ENCODE measurements around the gene TEAD3. TPM values are rescaled to one million over a fixed set of nuclear protein-coding genes. Genes with fewer than 3 reads are reported as not detected.

TEAD3 gene
- total RNA-seq, 1 donor from 2014 or later = 43.4 TPM

GRCh38 chr6:35483062-35483461, 13.8 kb downstream of the TEAD3 start:
- no peak for DNase-seq (ENCODE audit: low spot score, unreplicated experiment)
- H3K4me3 Mint-ChIP-seq (ENCODE audit: low read depth) = no peak overlapping the region
- peaks cover 22% of the 10 kb centered on the region for H3K4me1 Mint-ChIP-seq (ENCODE audit: low read depth)
- peak overlapping the region; percentile 74 for H3K27ac Mint-ChIP-seq
- TF ChIP-seq CTCF (IDR thresholded peaks at IDR 0.05; ENCODE audit: unreplicated experiment) = no peak
- H3K27me3 Mint-ChIP-seq = no peaks in the 10 kb centered on the region
- H3K36me3 Mint-ChIP-seq (ENCODE audit: insufficient read depth) = peaks cover 12% of the 10 kb centered on the region
- H3K9me3 Mint-ChIP-seq (ENCODE audit: low read depth) = no peaks in the 10 kb centered on the region

GRCh38 chr6:35481226-35481625, 15.7 kb downstream of the TEAD3 start:
- H3K27me3 Mint-ChIP-seq = no peaks in the 10 kb centered on the region
- peaks cover 13% of the 10 kb centered on the region for H3K4me1 Mint-ChIP-seq (ENCODE audit: low read depth)
- H3K9me3 Mint-ChIP-seq (ENCODE audit: low read depth) = no peaks in the 10 kb centered on the region
- DNase-seq (ENCODE audit: low spot score, unreplicated experiment) = no peak
- peaks cover 15% of the 10 kb centered on the region for H3K36me3 Mint-ChIP-seq (ENCODE audit: insufficient read depth)
- no peak for TF ChIP-seq CTCF (IDR thresholded peaks at IDR 0.05; ENCODE audit: unreplicated experiment)
- H3K4me3 Mint-ChIP-seq (ENCODE audit: low read depth) = no peak overlapping the region
- H3K27ac Mint-ChIP-seq = peak overlapping the region; percentile 40

GRCh38 chr6:35480176-35480575, 16.7 kb downstream of the TEAD3 start:
- no peak for DNase-seq (ENCODE audit: low spot score, unreplicated experiment)
- no peaks in the 10 kb centered on the region for H3K9me3 Mint-ChIP-seq (ENCODE audit: low read depth)
- no peak overlapping the region for H3K27ac Mint-ChIP-seq
- TF ChIP-seq CTCF (IDR thresholded peaks at IDR 0.05; ENCODE audit: unreplicated experiment) = no peak
- H3K27me3 Mint-ChIP-seq = no peaks in the 10 kb centered on the region
- H3K4me1 Mint-ChIP-seq (ENCODE audit: low read depth) = peaks cover 10% of the 10 kb centered on the region
- H3K4me3 Mint-ChIP-seq (ENCODE audit: low read depth) = no peak overlapping the region
- peaks cover 17% of the 10 kb centered on the region for H3K36me3 Mint-ChIP-seq (ENCODE audit: insufficient read depth)

GRCh38 chr6:35478259-35478658, 18.6 kb downstream of the TEAD3 start:
- Mint-ChIP-seq H3K9me3 (ENCODE audit: low read depth) (no peaks in the 10 kb centered on the region), H3K36me3 (ENCODE audit: insufficient read depth) (peaks cover 16% of the 10 kb centered on the region), H3K4me3 (ENCODE audit: low read depth) (no peak overlapping the region), H3K4me1 (ENCODE audit: low read depth) (peaks cover 7% of the 10 kb centered on the region), H3K27me3 (no peaks in the 10 kb centered on the region), H3K27ac (no peak overlapping the region)
- DNase-seq (ENCODE audit: low spot score, unreplicated experiment) = no peak
- no peak for TF ChIP-seq CTCF (IDR thresholded peaks at IDR 0.05; ENCODE audit: unreplicated experiment)

GRCh38 chr6:35477551-35478179, 19.2 kb downstream of the TEAD3 start:
- no peak for DNase-seq (ENCODE audit: low spot score, unreplicated experiment)
- Mint-ChIP-seq H3K4me1 (ENCODE audit: low read depth) (peaks cover 7% of the 10 kb centered on the region), H3K36me3 (ENCODE audit: insufficient read depth) (peaks cover 13% of the 10 kb centered on the region), H3K27ac (no peak overlapping the region), H3K9me3 (ENCODE audit: low read depth) (no peaks in the 10 kb centered on the region), H3K27me3 (no peaks in the 10 kb centered on the region), H3K4me3 (ENCODE audit: low read depth) (no peak overlapping the region)
- TF ChIP-seq CTCF (IDR thresholded peaks at IDR 0.05; ENCODE audit: unreplicated experiment) = no peak

Measured in progenitor cell of endocrine pancreas (in vitro differentiated cells).